ENCODE data around the gene RGP1. TPM values are rescaled to one million over a fixed set of nuclear protein-coding genes. Genes with fewer than 3 reads are reported as not detected.

Gene RGP1
- total RNA-seq, 1 experiment from 2014 or later, result 27.1 TPM

- Histone ChIP-seq H3K27me3 (replicated peaks; ENCODE audit: control insufficient read depth, insufficient read depth, low read length) (no peaks in the 10 kb centered on the region), H3K9me3 (no peaks in the 10 kb centered on the region), H3K4me1 (peaks cover 10% of the 10 kb centered on the region; the same call in 1 of the 2 replicates), H3K4me3 (ENCODE audit: low read depth, low read length) (no peak overlapping the region), H3K36me3 (ENCODE audit: control insufficient read depth, insufficient read depth, low read length) (0 out of 2 replicates have a peak, but pooled peaks cover 4% of the 10 kb centered on the region)
- no peak for DNase-seq
- ChIA-PET CTCF (interaction anchor here (1.1 kb wide), 1 partner anchor 17 kb away, joined by 4 read pairs; no protein-coding TSS in a partner anchor), POLR2A (no interaction called here)
- Mint-ChIP-seq H3K36me3 (ENCODE audit: insufficient read depth, unreplicated experiment) (peaks cover 24% of the 10 kb centered on the region), H3K9me3 (ENCODE audit: unreplicated experiment) (no peaks in the 10 kb centered on the region), H3K4me1 (ENCODE audit: low read depth, unreplicated experiment) (peaks cover 8% of the 10 kb centered on the region), H3K27me3 (ENCODE audit: insufficient read depth, unreplicated experiment) (no peaks in the 10 kb centered on the region), H3K4me3 (ENCODE audit: unreplicated experiment) (no peak overlapping the region), H3K27ac (ENCODE audit: unreplicated experiment) (no peak overlapping the region)
- BruUV-seq (replicated peaks), result no TSS peak
- no peak for TF ChIP-seq CTCF (IDR thresholded peaks at IDR 0.05; ENCODE audit: insufficient read depth in 1 of 2, low read depth in 1 of 2, low read length in 1 of 2, severe bottlenecking in 1 of 2, unreplicated experiment in 1 of 2)
- intact Hi-C loops (cut with micrococcal nuclease; ENCODE audit: unreplicated experiment), result no loop called here
Measured at GRCh38 chr9:35753466-35753865, 4.4 kb downstream of the RGP1 start.

- ChIA-PET CTCF (interaction anchor here (1.1 kb wide), 1 partner anchor 18 kb away, joined by 4 read pairs; no protein-coding TSS in a partner anchor), POLR2A (interaction anchor here (0.6 kb wide), 1 partner anchor 27 kb away, joined by 3 read pairs; no protein-coding TSS in a partner anchor)
- no peak within 1 kb of the TSS for H3K4me3 Mint-ChIP-seq (ENCODE audit: unreplicated experiment)
- Histone ChIP-seq H3K9me3 (no peaks in the 10 kb centered on the region), H3K36me3 (ENCODE audit: control insufficient read depth, insufficient read depth, low read length) (0 out of 2 replicates have a peak, but pooled peaks cover 4% of the 10 kb centered on the region), H3K27me3 (replicated peaks; ENCODE audit: control insufficient read depth, insufficient read depth, low read length) (no peaks in the 10 kb centered on the region), H3K4me1 (peaks cover 10% of the 10 kb centered on the region; the same call in 1 of the 2 replicates), H3K4me3 (ENCODE audit: low read depth, low read length) (no peak within 1 kb of the TSS)
- no peaks in the 10 kb centered on the region for H3K27me3 Mint-ChIP-seq (ENCODE audit: insufficient read depth, unreplicated experiment)
- H3K9me3 Mint-ChIP-seq (ENCODE audit: unreplicated experiment), result no peaks in the 10 kb centered on the region
- H3K4me1 Mint-ChIP-seq (ENCODE audit: low read depth, unreplicated experiment), result peaks cover 14% of the 10 kb centered on the region
- H3K36me3 Mint-ChIP-seq (ENCODE audit: insufficient read depth, unreplicated experiment), result peaks cover 24% of the 10 kb centered on the region
- no peak for DNase-seq
- intact Hi-C loops (cut with micrococcal nuclease; ENCODE audit: unreplicated experiment), result no loop called here
- no peak for TF ChIP-seq CTCF (IDR thresholded peaks at IDR 0.05; ENCODE audit: insufficient read depth in 1 of 2, low read depth in 1 of 2, low read length in 1 of 2, severe bottlenecking in 1 of 2, unreplicated experiment in 1 of 2)
- H3K27ac Mint-ChIP-seq (ENCODE audit: unreplicated experiment), result no peak within 1 kb of the TSS
- BruUV-seq (replicated peaks), result no TSS peak
Measured at GRCh38 chr9:35754264-35754663, 5.2 kb downstream of the RGP1 start, which contains the start of gene MSMP. Gene MSMP (minus strand): TSS chr9:35754276. CDS start chr9:35754129, 147 bp downstream.

- CTCF ChIA-PET, result no interaction called here
- POLR2A ChIA-PET, result interaction anchor here (0.6 kb wide), 1 partner anchor 28 kb away, joined by 3 read pairs; no protein-coding TSS in a partner anchor
- intact Hi-C loops (cut with micrococcal nuclease; ENCODE audit: unreplicated experiment), result no loop called here
Measured at GRCh38 chr9:35755071-35755470, 6.0 kb downstream of the RGP1 start.

More at GRCh38 chr9:35755071-35755470, 6.0 kb downstream of the RGP1 start:
- H3K36me3 Mint-ChIP-seq (ENCODE audit: insufficient read depth, unreplicated experiment), result peaks cover 24% of the 10 kb centered on the region
- H3K27me3 ChIP-seq (replicated peaks; ENCODE audit: control insufficient read depth, insufficient read depth, low read length), result no peaks in the 10 kb centered on the region
- no peaks in the 10 kb centered on the region for H3K27me3 Mint-ChIP-seq (ENCODE audit: insufficient read depth, unreplicated experiment)
- H3K9me3 ChIP-seq, result no peaks in the 10 kb centered on the region
- no peak overlapping the region for H3K4me3 Mint-ChIP-seq (ENCODE audit: unreplicated experiment)
- H3K36me3 ChIP-seq (ENCODE audit: control insufficient read depth, insufficient read depth, low read length), result 0 out of 2 replicates have a peak, but pooled peaks cover 4% of the 10 kb centered on the region
- DNase-seq, result no peak
- BruUV-seq (replicated peaks), result no TSS peak
- H3K4me3 ChIP-seq (ENCODE audit: low read depth, low read length), result no peak overlapping the region
- no peak for TF ChIP-seq CTCF (IDR thresholded peaks at IDR 0.05; ENCODE audit: insufficient read depth in 1 of 2, low read depth in 1 of 2, low read length in 1 of 2, severe bottlenecking in 1 of 2, unreplicated experiment in 1 of 2)
- H3K4me1 Mint-ChIP-seq (ENCODE audit: low read depth, unreplicated experiment), result peaks cover 15% of the 10 kb centered on the region
- H3K4me1 ChIP-seq, result peaks cover 9% of the 10 kb centered on the region; the same call in 1 of the 2 replicates
- H3K27ac Mint-ChIP-seq (ENCODE audit: unreplicated experiment), result no peak overlapping the region
- H3K9me3 Mint-ChIP-seq (ENCODE audit: unreplicated experiment), result no peaks in the 10 kb centered on the region

Measured in Caco-2 (cell line).